Stomach (tissue), 4 donors: ENCODE data around the gene ZPLD1.

Experiments used
- CTCF ChIP-seq, 7 experiments: fragments of 450-650 bp in 4 of 7; fragments of 200-600 bp in 3 of 7; sonication (generic) in 3 of 7; IDR thresholded peaks; one replicate each; pipeline ENCODE4 v1.5.1; 2016 to 2019; ENCODE audit warnings: antibody characterized with exemption in 7 of 7, control low read depth in 2 of 7, mild to moderate bottlenecking in 1 of 7
- EP300 ChIP-seq: sonication (generic); formaldehyde crosslinking; IDR thresholded peaks from one replicate; pipeline ENCODE4 v1.6.1; 2017; ENCODE audit warnings: antibody characterized with exemption
- POLR2A ChIP-seq, 4 donors: fragments of 450-650 bp; IDR thresholded peaks; one replicate each; pipeline ENCODE4 v1.6.1; 2016; ENCODE audit warnings: antibody characterized with exemption in 4 of 4, control low read depth in 2 of 4, mild to moderate bottlenecking in 1 of 4, moderate library complexity in 1 of 4
- POLR2AphosphoS5 ChIP-seq, 3 donors: sonication (generic); formaldehyde crosslinking; IDR thresholded peaks; one replicate each; pipeline ENCODE4 v1.6.1; 2016; ENCODE audit warnings: antibody characterized with exemption in 3 of 3

GRCh38 chr3:102444101-102444500 lies 9.3 kb downstream of the ZPLD1 start:
- TF ChIP-seq POLR2A (IDR thresholded peaks at IDR 0.05) (no peak), CTCF (IDR thresholded peaks at IDR 0.05) (no peak), POLR2AphosphoS5 (IDR thresholded peaks at IDR 0.05) (no peak), EP300 (no peak)
